Measurements from ENCODE around the gene RGS16.

GRCh38 chr1:182646739-182647138 is 42.5 kb upstream of the RGS16 start:
- TF ChIP-seq CTCF (tag by site-specific recombination; IDR thresholded peaks at IDR 0.05) (no peak), ZNF26 (tag by site-specific recombination; IDR thresholded peaks at IDR 0.05) (no peak), ZNF341 (tag by site-specific recombination; IDR thresholded peaks at IDR 0.05; ENCODE audit: low read depth) (no peak), TRIM28 (IDR thresholded peaks at IDR 0.05; ENCODE audit: borderline replicate concordance, low read length) (no peak), ZSCAN18 (tag by site-specific recombination; IDR thresholded peaks at IDR 0.05) (no peak), HOXA7 (CRISPR knock-in tag; IDR thresholded peaks at IDR 0.05; ENCODE audit: borderline replicate concordance) (no peak), KLF10 (tag by site-specific recombination; IDR thresholded peaks at IDR 0.05) (no peak), KLF7 (tag by site-specific recombination; IDR thresholded peaks at IDR 0.05; ENCODE audit: borderline replicate concordance) (no peak), ZNF610 (tag by site-specific recombination; IDR thresholded peaks at IDR 0.05; ENCODE audit: borderline replicate concordance) (no peak), SP7 (tag by site-specific recombination; IDR thresholded peaks at IDR 0.05) (no peak), ZNF707 (tag by site-specific recombination; IDR thresholded peaks at IDR 0.05) (no peak), ZNF626 (tag by site-specific recombination; IDR thresholded peaks at IDR 0.05) (no peak)

Data from HEK293 (cell line).